GM18870 (cell line): ENCODE results near the gene MKRN2.
"Not testable (repeated sequence)": the region's sequence is repeated elsewhere in the genome, so short reads cannot be mapped to it uniquely, and the experiment has no call there.

Experiments used
- ATAC-seq: cut with Tn5 transposase; IDR thresholded peaks from one replicate; pipeline ENCODE4 v1.9.1; 2021; ENCODE audit warnings: moderate library complexity; ENCODE audit not compliant: unreplicated experiment

Gene MKRN2

DNA sequence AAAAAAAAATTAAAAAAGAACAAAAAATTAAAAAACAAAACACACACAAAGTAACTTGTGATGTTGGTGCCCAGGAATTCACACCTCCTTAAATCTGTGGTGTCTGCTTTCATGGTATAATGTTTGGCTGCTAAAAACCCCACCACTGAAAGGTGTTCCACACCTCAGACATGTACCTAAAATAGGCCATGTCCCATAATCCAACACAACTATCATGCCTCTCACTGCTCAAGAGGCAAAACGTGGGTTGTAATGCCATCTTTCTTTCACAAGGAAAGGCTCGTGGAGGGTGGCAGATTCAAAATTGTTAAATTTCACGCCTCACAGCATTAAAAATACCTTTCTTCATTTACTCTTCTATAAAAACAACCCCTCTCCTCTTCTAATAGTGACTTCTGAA, 29.5 kb downstream of the MKRN2 start:
- ATAC-seq, result no peak

DNA sequence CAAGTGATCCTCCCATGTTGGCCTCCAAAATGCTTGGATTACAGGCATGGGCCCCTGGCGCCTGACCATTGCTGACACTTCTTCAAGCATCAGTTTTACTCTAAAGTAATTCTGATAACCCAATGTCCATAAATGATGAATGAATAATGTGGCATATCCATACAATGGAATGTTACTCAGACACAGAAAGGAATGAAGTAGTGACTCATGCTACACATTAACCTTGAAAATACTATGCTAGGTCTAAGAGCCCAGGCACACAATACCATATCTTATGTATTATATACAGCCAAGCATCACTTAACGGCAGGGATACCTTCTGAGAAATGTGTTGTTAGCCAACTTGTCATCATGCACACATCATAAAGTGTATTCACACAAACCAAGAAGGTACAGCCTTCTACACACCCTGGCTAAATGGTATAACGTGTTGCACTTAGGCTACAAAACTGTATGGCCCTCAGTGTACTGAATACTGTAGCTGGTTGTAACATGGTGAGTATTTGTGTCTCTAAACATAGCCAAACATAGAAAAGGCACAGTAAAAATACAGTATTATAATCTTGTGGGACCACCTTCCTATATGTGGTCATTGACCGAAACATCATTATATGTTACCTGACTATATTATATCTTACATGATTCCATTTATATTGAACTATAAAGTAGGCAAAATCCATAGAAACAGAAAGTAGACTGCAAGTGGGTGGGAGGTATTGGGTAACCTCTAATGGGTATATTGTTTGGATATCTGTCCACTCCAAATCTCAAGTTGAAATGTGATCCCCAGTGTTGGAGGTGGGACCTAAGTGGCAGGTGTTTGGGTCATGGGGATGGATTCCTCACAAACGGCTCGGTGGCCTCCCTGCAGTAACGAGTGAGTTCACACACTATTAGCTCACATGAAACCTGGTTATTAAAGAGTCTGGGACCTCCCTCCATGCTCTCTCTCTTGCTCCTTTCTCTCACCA, 31.4 kb downstream of the MKRN2 start:
- ATAC-seq, result no peak

DNA sequence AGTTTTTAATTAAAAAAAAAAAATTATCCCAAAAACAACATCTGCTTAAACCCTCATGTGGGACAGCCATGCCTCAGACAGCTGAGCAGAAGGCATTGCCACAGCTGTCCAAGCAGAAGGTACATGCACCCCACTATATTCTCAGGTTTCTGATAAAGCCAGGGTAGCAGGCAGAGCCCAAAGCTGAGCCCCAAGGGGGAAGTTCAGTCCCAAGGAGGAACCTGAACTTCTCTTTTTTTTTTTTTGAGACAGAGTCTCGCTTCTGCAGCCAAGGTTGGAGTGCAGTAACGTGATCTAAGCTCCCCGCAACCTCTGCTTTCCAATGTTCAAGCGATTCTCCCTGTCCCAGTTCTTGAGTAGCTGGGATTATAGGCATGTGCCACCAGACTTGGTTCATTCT, 33.2 kb downstream of the MKRN2 start:
- no peak for ATAC-seq

- ATAC-seq, result no peak
These were observed 34.6 kb downstream of the MKRN2 start for GRCh38 chr3:12591456-12591855.

DNA sequence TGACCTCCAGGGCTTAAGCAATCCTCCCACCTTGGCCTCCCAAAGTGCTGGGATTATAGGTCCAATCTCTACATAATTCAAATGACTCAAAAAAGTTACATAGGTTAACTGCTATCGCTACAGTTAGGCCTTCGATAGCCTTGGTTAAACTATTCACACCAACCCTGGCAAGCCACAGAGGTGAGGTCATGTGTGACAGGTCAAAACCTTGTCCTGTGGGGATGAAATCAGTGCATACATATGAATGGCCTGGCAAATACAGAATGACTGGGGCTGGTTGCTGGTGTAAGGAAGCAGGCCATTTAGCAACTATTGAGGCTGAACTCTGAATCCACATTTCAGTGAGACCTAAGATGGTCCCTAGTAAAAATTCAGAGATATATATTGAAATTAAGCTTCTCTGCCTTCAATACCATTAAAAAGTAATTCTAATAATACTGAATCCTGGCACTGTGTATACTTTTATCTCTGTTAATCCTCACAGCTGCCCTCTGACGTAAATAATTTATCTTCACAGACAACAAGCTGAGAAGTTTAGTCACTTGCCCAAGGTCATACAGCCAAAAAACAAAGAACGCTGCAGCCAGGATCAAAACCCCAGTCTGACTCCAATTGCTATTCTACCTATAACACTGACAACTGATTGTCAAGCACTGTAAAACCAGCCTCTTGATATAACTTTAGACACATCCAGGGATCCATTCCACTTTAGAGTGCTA, 35.3 kb downstream of the MKRN2 start:
- no peak for ATAC-seq

- ATAC-seq, result no peak
These were observed 36.6 kb downstream of the MKRN2 start for GRCh38 chr3:12593473-12593872.

DNA sequence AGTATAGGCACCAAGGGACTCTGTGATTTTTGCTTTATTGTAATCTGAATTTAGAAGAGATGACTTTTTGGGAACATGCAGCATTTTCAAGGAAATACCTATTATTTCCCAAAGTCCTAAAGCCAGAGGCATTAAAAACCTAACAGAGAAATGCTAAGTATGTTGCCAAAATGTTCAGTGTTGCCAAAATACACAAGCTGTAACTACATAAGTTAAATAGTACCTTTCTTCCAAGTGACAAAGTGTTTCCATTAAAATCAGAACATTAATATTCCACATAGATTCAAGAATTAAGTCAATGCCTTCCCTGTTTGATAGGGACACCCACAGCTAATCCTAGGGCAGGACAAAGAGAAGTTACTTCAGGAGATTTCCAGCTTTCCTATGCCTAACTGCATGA, 42.0 kb downstream of the MKRN2 start:
- no peak for ATAC-seq

DNA sequence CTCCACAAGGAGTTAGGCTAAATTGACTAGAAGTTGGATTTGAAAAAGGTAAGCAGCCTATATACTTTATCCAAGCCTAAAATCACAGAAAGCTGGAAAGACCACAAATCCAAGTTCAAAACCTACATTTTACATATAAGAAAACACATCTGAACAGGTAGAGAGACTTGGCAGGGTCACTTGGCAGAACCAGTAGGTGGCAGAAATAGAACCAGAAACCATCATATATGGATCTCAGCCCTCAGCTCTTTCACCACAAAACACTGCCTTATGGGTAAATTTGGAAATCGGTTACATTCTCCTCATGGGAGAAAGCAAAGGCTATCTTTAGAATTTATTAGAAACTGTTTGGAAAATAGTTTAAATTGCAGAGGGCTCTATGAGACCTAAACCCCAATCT, 44.2 kb downstream of the MKRN2 start:
- ATAC-seq, result no peak

GRCh38 chr3:12603969-12604368, 47.1 kb downstream of the MKRN2 start:
- no peak for ATAC-seq

DNA sequence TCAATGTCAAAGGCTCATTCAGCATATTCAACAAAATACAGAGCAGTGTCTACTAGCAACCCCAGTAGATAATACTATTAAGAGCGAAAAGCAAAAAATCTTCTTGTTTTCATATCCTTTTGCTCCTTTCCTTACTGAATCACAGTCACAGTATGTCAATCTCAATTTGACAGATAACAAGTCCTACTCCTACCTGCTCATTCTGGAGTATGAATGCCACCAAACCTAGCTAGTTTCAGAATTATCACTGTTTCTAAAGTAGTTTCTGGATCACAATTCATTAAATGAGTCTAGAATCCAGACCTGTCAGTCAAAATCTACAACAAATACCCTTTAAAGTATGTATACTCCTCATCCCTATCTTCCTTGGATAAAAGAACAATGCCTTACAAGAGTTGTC, 51.5 kb downstream of the MKRN2 start:
- no peak for ATAC-seq

DNA sequence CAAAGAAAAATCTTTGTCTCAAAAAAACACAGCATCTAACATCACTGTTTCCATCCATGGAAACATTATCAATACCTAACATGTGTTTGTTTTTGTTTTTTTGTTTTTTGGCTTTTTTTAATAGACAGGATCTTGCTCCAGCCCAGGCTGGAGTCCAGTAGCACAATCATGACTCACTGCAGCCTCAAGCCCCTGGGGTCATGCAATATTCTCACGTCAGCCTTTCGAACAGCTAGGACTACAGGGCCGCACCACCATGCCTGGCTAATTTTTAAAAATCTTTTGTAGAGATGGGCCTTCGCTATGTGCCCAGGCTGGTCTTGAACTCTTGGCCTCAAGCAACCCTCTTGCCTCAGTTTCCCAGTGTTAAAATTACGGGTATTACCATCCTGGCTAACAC, 54.2 kb downstream of the MKRN2 start:
- no peak for ATAC-seq

- ATAC-seq, result no peak
These were observed 55.8 kb downstream of the MKRN2 start for GRCh38 chr3:12612514-12613226.

GRCh38 chr3:12613250-12613649, 56.4 kb downstream of the MKRN2 start:
- ATAC-seq, result no peak

DNA sequence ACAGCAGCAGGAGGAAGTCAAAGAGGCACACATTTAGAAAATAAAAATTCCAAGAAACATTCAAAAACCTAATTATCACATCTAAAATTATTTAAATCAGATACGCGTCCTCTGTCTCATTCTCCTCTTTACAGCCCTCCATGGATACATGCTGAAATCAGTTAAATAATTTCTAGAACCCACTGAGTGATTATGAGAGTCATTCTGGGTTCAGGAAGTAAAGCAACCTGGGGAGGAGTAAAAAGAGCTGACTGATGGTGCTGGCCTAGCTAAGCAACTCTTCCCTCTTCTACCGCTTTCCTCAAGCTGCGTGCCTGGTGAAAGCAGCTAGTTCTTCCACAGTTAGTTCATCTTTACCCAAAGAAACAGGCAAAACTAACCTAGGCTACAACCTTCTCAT, 58.4 kb downstream of the MKRN2 start:
- no peak for ATAC-seq

DNA sequence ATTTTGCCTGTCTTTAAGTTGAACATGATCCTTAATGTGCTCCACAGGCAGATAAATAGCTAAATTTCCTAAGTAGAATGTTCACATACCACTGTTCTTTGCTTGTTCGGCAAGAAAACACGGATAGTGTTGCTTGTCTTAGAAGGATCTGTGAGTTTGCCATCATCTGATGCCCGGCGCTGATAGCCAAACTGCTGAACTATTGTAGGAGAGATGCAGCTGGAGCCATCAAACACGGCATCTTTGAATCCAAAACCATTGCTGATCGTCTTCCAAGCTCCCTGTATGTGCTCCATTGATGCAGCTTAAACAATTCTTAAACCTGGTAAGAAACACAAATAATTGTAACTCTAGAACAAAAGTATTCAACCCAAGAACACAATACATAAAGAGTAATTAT, 61.5 kb downstream of the MKRN2 start:
- no peak for ATAC-seq

GRCh38 chr3:12620305-12620704, 63.4 kb downstream of the MKRN2 start:
- ATAC-seq, result no peak

DNA sequence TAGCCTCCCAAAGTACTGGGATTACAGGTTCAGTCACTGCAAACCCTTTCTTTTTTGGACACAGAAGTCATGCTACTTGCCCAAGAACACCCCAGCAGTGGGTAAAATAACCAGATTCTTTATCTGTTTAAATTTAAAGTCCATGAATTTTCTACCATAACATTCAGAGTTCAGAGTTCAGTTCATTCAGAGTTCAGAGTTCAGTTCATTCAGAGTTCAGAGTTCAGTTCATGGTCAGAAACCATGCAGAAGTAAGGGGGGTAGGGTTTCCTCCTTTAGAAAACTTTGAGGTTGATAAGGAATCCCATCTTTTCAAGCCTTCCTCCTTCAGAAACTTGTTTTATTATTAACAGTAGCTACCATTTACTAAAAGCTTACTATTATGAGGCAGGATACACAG, 63.8 kb downstream of the MKRN2 start:
- no peak for ATAC-seq

DNA sequence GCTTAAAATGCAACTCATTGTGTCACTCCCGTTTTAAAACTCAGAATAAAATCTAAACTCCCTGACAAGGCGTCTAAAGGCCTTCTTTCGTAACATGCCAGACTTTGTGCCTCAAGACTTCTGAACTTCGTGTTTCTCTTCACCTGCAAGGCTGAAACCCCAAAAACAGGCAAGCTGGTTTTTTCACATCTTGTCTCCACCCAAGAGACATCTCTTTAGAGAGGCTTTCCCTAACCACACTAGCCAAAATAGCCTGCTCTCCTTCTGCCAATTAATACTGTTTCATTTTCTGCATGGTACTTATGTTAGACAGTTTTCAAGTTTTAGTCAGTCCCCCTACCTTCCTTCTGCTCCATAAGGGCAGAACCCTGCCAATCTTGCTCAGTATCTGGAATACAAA, 65.4 kb downstream of the MKRN2 start:
- no peak for ATAC-seq

DNA sequence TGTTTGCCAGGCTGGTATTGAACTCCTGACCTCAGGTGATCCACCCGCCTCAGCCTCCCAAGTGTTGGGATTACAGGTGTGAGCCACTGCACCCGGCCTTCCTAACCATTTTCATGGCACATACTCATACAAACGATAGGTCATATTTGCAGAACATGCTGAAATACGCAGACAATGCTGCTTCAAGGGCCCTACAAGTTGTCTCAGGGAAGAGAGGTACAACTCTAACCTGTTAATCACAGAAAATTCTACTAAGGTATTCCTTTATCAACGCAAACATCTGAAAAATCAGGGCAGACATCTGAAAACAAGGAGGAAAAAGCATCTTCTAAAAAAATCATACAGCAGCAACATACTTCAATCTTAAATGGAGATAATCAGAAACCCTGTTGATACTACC, 67.2 kb downstream of the MKRN2 start:
- no peak for ATAC-seq

DNA sequence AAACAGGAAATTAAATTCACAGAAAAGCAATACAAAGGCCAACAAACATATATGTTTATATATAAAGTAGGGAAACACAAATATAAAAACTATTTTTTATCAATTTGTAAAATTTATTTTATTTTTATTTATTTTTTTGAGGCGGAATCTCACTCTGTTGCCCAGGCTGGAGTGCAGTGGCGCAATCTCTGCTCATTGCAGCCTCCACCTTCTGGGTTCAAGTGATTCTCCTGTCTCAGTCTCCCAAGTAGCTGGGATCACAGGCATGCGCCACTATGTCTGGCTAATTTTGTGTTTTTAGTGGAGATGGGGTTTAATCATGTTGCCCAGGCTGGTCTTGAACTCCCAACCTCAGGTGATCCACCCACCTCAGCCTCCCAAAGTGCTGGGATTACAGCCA, 68.1 kb downstream of the MKRN2 start:
- ATAC-seq, result not testable (repeated sequence)

DNA sequence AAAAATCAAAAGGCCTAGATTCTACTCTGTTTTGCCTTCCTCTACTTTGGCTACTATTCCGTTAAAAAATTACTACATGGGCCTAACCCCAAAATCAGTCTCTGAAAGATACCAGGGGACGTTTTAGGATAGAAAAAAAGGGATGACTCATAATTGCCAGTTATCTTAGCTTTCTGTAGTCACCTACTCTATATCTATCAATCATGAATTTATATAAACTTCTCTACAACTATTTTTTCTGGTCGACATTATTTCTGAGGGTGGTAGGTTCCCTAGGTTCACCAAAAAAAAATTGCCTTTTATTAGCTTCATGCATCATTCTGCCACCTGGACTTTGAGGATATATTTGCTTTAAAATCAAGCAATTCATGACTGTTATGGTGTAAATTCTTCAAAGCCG, 70.5 kb downstream of the MKRN2 start:
- no peak for ATAC-seq

- ATAC-seq, result no peak
These were observed 71.9 kb downstream of the MKRN2 start for GRCh38 chr3:12628813-12629212.
